NCI-H226 (cell line): ENCODE measurements around the gene DPPA2.
A peak's percentile ranks its signal among the peaks of the same experiment; 100 is the strongest.
"Not testable (repeated sequence)": the region's sequence is repeated elsewhere in the genome, so short reads cannot be mapped to it uniquely, and the experiment has no call there.

Experiments used
- DNase-seq: peaks from one replicate; pipeline ENCODE4 v3.0.0-alpha.2; 2015

DPPA2 gene, protein sequence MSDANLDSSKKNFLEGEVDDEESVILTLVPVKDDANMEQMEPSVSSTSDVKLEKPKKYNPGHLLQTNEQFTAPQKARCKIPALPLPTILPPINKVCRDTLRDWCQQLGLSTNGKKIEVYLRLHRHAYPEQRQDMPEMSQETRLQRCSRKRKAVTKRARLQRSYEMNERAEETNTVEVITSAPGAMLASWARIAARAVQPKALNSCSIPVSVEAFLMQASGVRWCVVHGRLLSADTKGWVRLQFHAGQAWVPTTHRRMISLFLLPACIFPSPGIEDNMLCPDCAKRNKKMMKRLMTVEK

DNA sequence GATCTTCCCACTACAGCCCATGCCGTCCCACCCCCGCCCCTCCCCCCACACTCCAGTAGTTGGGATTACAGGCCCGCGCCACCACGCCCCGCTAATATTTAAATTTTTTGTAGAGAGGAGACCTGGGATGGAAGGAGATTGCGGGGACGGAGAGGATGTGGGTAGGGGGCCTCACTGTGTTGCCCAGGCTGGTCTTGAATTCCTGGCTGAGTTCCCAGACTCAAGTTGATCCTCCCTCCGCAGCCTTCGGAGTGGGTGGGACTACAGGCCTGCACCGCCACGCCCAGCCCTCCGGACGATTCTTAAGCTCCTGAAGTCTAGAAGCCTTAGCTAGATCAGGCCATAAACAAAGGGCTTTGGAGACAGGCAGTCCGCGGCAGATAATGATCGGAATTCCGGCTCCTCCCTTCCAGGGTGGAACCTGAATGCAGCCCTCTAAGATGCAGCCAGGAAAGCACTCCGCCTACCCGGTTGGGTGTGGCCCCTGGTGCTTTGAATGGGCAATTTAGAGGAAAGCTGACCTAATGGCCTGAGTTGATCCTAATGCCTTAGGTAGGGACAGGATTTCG is at the start of gene DPPA2:
DPPA2 (minus strand) TSS at position 356 of the 569 bp plus-strand sequence. CDS start 1,975 bp downstream, outside the sequence.
- no peak for DNase-seq

GRCh38 chr3:109364088-109364487 is 47.8 kb upstream of the DPPA2 start:
- DNase-seq = no peak

DNA sequence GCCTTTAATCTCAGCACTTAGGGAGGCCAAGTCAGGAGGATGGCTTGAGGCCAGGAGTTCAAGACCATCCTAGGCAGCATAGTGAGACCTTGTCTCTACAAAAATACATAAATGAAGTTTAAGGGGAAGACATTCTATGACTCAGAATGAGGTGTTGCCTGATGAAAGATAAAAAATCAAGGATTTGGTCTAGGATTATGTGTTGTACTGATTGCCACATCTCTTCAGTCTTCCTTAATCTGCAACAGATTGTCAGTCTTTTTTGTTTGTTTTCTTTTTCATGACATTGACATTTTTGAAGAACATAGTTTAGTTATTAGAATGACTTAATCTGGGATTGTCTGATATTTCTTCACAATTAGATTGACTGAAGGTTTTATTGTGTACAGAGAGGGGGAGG is 47.3 kb upstream of the DPPA2 start:
- DNase-seq = no peak

DNA sequence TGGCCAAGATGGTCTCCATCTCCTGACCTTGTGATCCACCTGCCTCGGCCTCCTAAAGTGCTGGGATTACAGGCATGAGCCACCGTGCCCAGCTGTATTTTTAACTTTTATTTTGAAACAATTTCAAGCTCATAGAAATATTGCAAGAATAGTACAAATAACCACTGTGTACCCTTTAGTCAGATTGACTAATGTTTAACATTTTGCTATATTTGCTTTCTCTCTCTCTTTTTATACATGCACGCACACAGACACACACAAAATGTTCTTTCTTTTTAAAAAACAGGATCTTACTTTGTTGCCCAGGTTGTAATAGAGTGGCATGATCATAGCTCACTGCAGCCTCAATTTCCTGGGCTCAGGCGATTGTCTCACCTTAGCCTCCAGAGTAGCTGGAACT is 46.5 kb upstream of the DPPA2 start:
- DNase-seq = no peak

- not testable (repeated sequence) for DNase-seq
Measured at GRCh38 chr3:109358809-109359208, 42.5 kb upstream of the DPPA2 start.

DNA sequence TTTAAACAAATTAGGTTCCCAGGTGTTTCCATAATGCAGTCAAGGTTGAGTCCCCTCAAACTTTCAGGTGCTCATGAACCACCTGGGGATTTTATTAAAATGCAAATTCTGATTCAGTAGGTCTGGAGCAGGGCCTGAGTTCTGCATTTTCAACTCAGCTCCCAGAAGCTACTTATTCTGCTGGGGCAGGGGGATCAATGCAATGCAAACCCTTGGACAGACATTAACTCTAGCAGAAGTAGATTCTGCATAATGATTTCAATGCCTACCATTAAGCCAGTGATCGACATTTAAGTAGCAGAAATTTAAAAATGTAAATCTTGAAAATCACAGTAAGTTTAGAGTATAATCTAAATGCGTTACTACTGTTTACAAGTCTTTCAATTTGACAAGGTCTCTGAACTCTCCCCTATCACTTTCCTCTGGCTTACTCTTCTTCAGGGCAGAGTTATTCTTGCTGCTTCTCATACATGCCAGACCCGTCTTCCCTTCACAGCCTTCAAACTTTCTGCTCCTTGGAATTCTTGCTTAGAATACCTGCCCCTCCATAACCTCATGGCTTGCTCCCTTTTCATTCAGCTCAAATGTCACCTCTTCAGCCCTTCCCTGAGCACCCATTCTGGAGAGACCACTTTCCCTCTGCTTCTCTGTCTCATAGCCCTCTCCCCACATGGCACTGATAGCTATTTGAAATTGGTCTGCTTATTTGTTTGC is 40.3 kb upstream of the DPPA2 start:
- no peak for DNase-seq

GRCh38 chr3:109355625-109356441 is 39.5 kb upstream of the DPPA2 start:
- no peak for DNase-seq

GRCh38 chr3:109353057-109353456 is 36.7 kb upstream of the DPPA2 start:
- no peak for DNase-seq

- DNase-seq = no peak
Measured at GRCh38 chr3:109351231-109351630, 34.9 kb upstream of the DPPA2 start.

GRCh38 chr3:109346770-109347295 is 30.5 kb upstream of the DPPA2 start:
- peak; percentile 5 for DNase-seq

DNA sequence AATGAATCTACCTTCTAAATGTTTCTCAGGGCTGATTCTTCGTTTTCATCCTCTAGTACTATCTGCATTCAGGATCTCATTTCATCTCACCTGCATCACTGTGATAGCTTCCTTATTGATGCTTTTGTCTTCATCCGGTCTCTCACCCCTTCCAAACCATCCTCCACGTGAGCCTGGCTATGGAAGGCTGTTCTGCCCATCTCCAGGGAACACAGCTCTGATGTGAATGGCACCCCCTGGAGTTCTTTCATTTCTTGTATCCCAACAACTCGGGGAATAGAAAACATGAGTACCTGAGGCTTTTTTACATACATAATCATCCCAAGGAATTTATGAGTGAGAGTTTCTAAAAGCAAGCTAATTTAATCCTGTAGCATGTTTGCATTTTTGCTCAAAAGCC is 29.8 kb upstream of the DPPA2 start:
- DNase-seq = no peak

- DNase-seq = no peak
Measured at GRCh38 chr3:109339714-109340648, 23.7 kb upstream of the DPPA2 start.

- no peak for DNase-seq
Measured at GRCh38 chr3:109339197-109339596, 22.9 kb upstream of the DPPA2 start.

DNA sequence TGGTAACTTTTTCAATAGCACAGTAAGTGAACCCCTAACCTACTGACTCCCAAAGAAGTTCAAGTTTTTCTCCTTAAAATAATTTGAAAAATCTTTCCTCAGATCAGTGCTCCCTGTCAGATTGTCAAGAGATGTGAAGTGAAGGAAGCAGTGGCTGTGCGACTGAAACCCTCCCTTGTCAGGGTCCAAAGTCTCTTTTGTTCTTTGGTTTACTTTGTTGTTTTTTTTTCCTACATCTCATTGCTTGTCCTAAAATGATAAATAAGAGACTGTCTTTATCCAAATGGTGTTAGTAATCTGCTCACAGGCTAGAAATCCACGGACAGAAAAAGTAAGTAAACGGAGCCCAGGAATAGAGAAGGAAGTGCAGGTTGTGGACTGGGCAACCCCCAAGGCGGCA is 22.0 kb upstream of the DPPA2 start:
- no peak for DNase-seq

DNA sequence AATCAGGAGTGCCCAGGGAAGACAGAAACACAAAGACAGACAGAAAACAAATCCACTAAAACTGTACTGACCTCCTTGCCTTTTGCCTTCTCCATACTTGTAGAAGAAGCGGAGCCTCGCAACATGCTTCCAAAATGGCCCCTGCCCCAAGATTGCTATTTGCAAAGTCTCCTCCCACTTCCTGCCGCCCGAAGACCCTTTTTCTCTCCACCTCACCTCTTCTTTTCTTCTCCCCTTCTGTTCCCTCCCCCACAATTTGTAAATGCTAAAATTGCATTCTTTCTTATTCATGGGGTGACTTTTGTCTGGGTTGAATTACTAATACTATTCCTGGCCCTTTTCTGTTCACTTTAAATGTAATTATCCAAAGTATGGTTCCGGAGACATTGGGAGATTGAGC is 21.1 kb upstream of the DPPA2 start, which contains the start of gene DPPA4:
DPPA4 (minus strand) TSS at position 154 of the 400 bp plus-strand sequence; CDS start at position 125, 29 bp downstream.
- no peak for DNase-seq

DNA sequence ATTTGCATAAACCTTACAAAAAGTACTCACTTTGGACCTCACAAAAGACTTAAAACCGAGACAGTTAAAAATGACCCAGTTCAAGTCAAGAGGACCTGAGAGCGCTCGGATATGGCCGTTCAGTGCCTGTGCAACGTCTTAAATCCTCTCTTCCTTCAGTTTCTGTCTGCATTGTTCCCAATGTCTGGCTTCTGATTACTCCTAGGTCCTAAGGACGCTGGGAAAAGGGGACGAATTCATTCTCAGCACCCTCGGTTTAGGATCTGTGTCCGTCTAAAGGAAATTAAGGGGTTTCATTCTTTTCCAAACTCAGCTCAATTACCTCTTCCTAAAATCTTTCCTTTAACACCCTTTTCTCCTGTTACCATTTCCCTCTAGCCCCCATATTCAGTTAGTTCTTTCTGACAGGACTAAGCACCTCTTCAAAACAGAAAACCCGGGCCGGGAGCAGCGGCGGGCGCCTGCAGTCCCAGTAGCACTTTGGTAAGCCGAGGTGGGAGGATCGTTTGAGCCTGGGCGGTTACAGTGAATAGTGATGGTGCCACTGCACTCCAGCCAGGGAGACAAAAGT is 20.1 kb upstream of the DPPA2 start:
- no peak for DNase-seq

DNA sequence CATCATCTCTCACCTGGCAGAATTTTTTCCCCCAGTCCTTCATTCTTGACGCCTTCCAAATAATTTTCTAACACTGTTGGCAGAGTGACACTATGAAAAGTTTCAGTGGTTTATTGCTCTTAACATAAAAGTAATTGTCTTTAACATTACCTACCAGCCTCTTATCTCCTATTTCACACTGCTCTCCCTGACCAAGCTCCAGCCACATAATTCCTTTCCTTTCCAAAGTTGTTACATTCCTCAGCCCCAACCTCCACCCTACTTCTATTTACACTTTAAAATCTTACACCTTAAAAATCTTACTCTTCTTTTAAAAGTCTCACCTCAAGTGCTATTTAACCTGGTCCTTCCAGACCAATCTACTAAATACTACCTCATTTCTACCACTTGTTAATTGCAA is 18.3 kb upstream of the DPPA2 start:
- no peak for DNase-seq

DNA sequence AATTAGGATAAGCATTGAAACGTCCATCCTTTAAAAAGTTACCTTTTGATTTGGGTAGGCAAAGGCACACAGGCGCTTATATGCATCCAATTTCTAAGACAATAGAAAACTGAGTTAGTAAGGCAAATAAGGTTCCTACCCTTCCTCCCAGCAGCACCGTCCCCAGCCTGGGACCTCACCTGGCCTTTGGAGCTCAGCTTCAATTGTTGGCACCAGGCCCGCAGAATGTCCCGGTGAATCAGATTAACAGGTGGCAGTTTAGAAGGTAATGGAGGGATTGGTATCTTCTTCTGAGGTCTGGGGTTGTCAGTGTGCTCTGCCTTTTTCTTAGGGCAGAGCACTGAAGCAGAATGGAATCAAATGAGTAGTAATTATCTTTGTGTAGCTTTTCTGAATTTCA is 15.4 kb upstream of the DPPA2 start:
- no peak for DNase-seq

GRCh38 chr3:109330405-109330804 is 14.1 kb upstream of the DPPA2 start:
- DNase-seq = no peak

GRCh38 chr3:109328202-109328601 is 11.9 kb upstream of the DPPA2 start:
- DNase-seq = no peak

- no peak for DNase-seq
Measured at GRCh38 chr3:109325657-109326056, 9.3 kb upstream of the DPPA2 start.
